DND-41 (cell line): ENCODE data around the gene TRMT61A.

Experiments
- ATAC-seq: fragments of 200-7000 bp; cut with Tn5 transposase; 3 replicates; pipeline ENCODE4 v1.9.1; 2021; ENCODE audit warnings: low read depth; ENCODE audit not compliant: insufficient read depth
- DNase-seq: peaks from one replicate; pipeline ENCODE4 v3.0.0-alpha.2; 2020
- H2AFZ ChIP-seq: 2 replicates; pipeline ENCODE4 v1.6.0; 2012; ENCODE audit warnings: low read depth, low read length
- H3K27ac ChIP-seq: 2 replicates; pipeline ENCODE4 v1.5.1; 2012; ENCODE audit warnings: low read length, inconsistent platforms
- H3K27me3 ChIP-seq: fragments of 200-600 bp; sonication (generic); 2 replicates; pipeline ENCODE4 v1.6.0; 2012; ENCODE audit warnings: low read length, mild to moderate bottlenecking, inconsistent platforms; ENCODE audit not compliant: insufficient read depth, poor library complexity
- H3K36me3 ChIP-seq: 2 replicates; pipeline ENCODE4 v1.5.1; 2012; ENCODE audit warnings: low read length, inconsistent platforms; ENCODE audit not compliant: insufficient read depth
- H3K4me1 ChIP-seq: 2 replicates; pipeline ENCODE4 v1.5.1; 2012; ENCODE audit warnings: mild to moderate bottlenecking, low read length; ENCODE audit not compliant: insufficient read depth
- H3K4me2 ChIP-seq: 2 replicates; pipeline ENCODE4 v1.6.0; 2012; ENCODE audit warnings: mild to moderate bottlenecking, moderate library complexity, low read length, inconsistent platforms; ENCODE audit not compliant: insufficient read depth
- H3K4me3 ChIP-seq, 2 experiments: fragments of 200-600 bp in 1 of 2; shearing (Covaris generic) in 1 of 2; 2 replicates each; pipeline ENCODE4 v1.5.1; 2012 to 2016; ENCODE audit warnings: inconsistent platforms in 2 of 2, low read length in 2 of 2, mild to moderate bottlenecking in 2 of 2, low read depth in 1 of 2, moderate library complexity in 1 of 2
- H3K79me2 ChIP-seq: 2 replicates; pipeline ENCODE4 v1.6.0; 2012; ENCODE audit warnings: low read length, inconsistent platforms; ENCODE audit not compliant: insufficient read depth
- H3K9ac ChIP-seq: 2 replicates; pipeline ENCODE4 v1.6.0; 2012; ENCODE audit warnings: low read depth, mild to moderate bottlenecking, inconsistent platforms, low read length, moderate library complexity
- H3K9me3 ChIP-seq: 2 replicates; pipeline ENCODE4 v1.5.1; 2012; ENCODE audit warnings: low read length, moderate library complexity, mild to moderate bottlenecking, inconsistent platforms; ENCODE audit not compliant: insufficient read depth, severe bottlenecking
- H4K20me1 ChIP-seq: 2 replicates; pipeline ENCODE4 v1.6.0; 2012; ENCODE audit warnings: low read length; ENCODE audit not compliant: insufficient read depth
- EZH2 ChIP-seq: IDR thresholded peaks from 3 replicates; pipeline ENCODE4 v1.6.1; 2012; ENCODE audit warnings: borderline replicate concordance, low read depth, mild to moderate bottlenecking, moderate library complexity, low read length, inconsistent platforms; ENCODE audit not compliant: severe bottlenecking
- TF ChIP-seq, protein P1 (sequence below): IDR thresholded peaks from 2 replicates; pipeline ENCODE4 v1.5.1; 2012; ENCODE audit warnings: borderline replicate concordance, low read length, moderate library complexity, mild to moderate bottlenecking; ENCODE audit not compliant: poor library complexity, severe bottlenecking; ENCODE audit errors: extremely low read depth

TRMT61A gene

DNA sequence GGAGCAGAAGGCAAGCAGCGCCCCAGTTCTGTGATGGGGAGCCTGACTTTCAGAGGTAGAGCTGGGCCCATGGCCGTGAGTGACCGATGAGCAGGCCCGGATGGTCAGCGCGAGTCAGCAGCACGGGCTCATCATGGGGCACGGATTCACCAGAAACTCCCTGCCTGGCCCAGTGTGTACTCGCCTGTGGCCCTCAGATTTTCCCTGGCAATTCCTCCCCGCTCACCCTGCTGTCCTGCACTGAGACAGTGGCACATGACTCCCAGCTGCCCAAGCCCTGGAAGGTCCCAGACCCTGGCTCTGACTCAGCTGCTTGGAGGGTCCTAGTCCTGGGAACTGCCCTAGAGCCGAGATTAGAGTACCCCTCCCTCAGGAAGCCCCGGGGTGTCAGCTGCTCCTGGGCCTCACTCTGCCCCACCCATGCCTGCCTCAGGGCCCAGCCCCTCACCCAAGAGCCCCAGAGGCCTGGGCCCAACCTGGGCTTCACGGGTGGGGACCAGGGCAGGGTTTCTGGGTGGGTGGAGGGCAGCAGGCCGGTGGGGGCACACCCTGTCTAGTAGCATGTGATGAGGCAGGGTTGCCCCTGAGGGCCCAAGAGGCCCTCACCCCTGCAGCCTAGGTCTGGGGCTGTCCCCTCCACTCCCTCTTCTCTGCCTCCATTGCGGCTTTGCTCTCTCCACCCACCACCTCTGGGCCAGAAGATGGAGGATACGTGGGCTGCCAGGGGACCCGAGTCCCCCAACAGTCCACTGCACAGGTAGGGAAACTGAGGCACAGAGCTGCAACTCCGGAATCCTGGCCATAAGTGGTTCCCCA lies 8.4 kb downstream of the TRMT61A start:
- H3K27ac ChIP-seq: no peak overlapping the region
- peaks cover 4% of the 10 kb centered on the region; the same call in 1 of the 2 replicates for H3K79me2 ChIP-seq
- DNase-seq: no peak
- no peaks in the 10 kb centered on the region for H3K27me3 ChIP-seq
- no peak overlapping the region for H3K9ac ChIP-seq
- no peak for TF ChIP-seq EZH2
- TF ChIP-seq, protein P1, sequence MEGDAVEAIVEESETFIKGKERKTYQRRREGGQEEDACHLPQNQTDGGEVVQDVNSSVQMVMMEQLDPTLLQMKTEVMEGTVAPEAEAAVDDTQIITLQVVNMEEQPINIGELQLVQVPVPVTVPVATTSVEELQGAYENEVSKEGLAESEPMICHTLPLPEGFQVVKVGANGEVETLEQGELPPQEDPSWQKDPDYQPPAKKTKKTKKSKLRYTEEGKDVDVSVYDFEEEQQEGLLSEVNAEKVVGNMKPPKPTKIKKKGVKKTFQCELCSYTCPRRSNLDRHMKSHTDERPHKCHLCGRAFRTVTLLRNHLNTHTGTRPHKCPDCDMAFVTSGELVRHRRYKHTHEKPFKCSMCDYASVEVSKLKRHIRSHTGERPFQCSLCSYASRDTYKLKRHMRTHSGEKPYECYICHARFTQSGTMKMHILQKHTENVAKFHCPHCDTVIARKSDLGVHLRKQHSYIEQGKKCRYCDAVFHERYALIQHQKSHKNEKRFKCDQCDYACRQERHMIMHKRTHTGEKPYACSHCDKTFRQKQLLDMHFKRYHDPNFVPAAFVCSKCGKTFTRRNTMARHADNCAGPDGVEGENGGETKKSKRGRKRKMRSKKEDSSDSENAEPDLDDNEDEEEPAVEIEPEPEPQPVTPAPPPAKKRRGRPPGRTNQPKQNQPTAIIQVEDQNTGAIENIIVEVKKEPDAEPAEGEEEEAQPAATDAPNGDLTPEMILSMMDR: no peak
- no peaks in the 10 kb centered on the region for H3K4me1 ChIP-seq
- peaks cover 70% of the 10 kb centered on the region for H4K20me1 ChIP-seq
- ATAC-seq: 0 out of 3 replicates have a peak, but pooled peaks have one; percentile 8
- H3K36me3 ChIP-seq: peaks cover 36% of the 10 kb centered on the region
- no peak overlapping the region for H2AFZ ChIP-seq
- no peak overlapping the region for H3K4me2 ChIP-seq
- no peaks in the 10 kb centered on the region for H3K9me3 ChIP-seq
- H3K4me3 ChIP-seq: no peak overlapping the region

DNA sequence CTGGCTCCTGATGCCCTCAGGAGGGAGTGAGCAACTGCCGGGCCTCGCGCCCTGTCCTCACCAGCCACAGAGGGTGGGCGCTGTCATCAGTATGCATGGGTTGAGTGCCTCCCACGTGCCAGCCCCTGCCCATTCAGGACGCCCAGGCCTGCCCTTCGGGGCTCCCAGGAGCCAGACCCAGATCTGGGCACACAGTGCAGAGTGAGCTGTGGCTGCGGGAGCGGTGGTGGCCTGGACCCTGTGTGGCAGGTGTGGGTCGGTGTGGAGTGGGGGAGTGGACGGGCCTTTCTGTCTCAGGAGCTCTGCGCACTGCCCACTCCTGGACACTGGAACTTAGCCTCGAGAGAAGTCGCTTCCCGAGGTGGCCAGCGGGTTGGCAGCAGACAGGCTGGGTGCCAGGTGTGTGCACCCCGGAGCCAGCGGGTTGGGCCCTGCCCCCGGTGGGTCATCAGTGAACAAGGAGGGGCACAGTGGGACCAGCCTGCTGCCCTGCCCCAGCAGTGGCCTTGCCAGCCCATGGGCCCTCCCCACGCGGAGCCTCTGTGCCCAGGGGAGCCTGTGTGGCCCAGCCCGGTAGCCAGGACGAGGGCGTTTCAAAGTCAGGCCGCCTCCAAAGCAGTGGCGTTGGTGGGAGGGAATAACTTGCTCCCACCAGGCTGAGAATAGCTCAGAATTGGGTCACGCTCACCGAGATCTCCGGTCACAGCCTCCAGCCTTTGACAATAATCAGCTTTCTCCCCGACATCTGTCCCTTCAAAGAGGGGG lies 9.5 kb downstream of the TRMT61A start:
- DNase-seq: no peak
- ATAC-seq: peak; percentile 15; the same call in 1 of the 3 replicates
- H4K20me1 ChIP-seq: peaks cover 63% of the 10 kb centered on the region
- H3K9me3 ChIP-seq: no peaks in the 10 kb centered on the region
- peaks cover 26% of the 10 kb centered on the region for H3K36me3 ChIP-seq
- H3K4me1 ChIP-seq: no peaks in the 10 kb centered on the region
- no peak overlapping the region for H3K4me2 ChIP-seq
- no peak overlapping the region for H3K9ac ChIP-seq
- TF ChIP-seq, protein P1: no peak
- TF ChIP-seq EZH2: no peak
- no peak overlapping the region for H2AFZ ChIP-seq
- H3K27ac ChIP-seq: no peak overlapping the region
- H3K79me2 ChIP-seq: no peaks in the 10 kb centered on the region
- H3K4me3 ChIP-seq: no peak overlapping the region
- no peaks in the 10 kb centered on the region for H3K27me3 ChIP-seq

DNA sequence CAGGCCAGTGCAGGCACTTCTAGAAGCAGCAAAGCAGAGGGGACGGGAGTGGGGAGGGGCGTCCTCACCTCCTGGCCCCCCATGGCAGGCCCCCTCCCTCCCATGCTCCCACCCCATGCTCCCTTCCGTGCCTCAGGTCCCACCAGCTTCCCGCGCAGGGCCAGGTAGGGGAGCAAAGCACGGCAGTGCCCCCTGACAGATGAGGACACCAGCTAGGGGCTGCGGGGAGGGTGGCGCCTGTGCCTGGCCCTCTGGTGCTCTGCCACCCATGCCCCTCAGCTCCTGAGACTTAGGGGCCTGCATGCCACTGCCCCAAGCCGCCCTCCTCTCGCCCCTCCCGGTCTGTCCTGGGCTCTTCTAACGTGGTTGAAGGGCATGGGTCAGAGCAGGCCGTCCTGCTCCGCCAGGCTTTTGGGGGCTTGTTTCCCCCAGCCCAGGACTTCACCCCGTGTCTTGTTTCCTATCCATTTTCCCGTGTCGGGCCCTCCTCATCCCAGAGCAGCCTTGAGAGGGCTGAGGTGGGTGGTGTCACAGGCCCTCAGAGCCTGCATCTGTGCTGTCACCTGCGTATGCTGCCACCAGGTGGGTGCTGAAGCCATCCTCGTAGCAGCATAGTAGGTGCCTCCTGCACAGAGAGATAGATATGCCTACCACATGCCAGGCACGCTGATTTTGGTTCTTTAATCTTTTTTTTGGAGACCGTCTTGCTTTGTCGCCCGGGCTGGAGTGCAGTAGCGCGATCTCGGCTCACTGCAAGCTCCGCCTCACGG lies 10.2 kb downstream of the TRMT61A start:
- Histone ChIP-seq H3K9me3 (no peaks in the 10 kb centered on the region), H3K9ac (no peak overlapping the region), H3K36me3 (peaks cover 19% of the 10 kb centered on the region), H3K4me2 (no peak overlapping the region), H3K27me3 (no peaks in the 10 kb centered on the region), H3K4me3 (no peak overlapping the region), H4K20me1 (peaks cover 68% of the 10 kb centered on the region), H3K27ac (no peak overlapping the region), H3K79me2 (no peaks in the 10 kb centered on the region), H2AFZ (no peak overlapping the region), H3K4me1 (no peaks in the 10 kb centered on the region)
- TF ChIP-seq, protein P1: no peak
- TF ChIP-seq EZH2: no peak
- DNase-seq (no peak), ATAC-seq (peak; percentile 8; the same call in 1 of the 3 replicates)
